H9 (cell line): ENCODE results near the gene ASB15. TPM values are rescaled to one million over a fixed set of nuclear protein-coding genes. Genes with fewer than 3 reads are reported as not detected.

ENCODE experiments used
- DNase-seq: peaks from one replicate; pipeline ENCODE4 v3.0.0-alpha.2; 2017
- H2AFZ ChIP-seq: one replicate; pipeline ENCODE4 v1.6.1; 2013; ENCODE audit warnings: mild to moderate bottlenecking, low read length, control low read depth, moderate library complexity
- H2AK5ac ChIP-seq: 2 replicates; pipeline ENCODE4 v1.6.1; 2013; ENCODE audit warnings: low read length, control low read depth, mixed read lengths; ENCODE audit not compliant: insufficient read length
- H2BK120ac ChIP-seq: one replicate; pipeline ENCODE4 v1.6.1; 2013; ENCODE audit warnings: low read depth, mild to moderate bottlenecking, low read length, control low read depth, inconsistent platforms; ENCODE audit not compliant: poor library complexity, severe bottlenecking
- H2BK12ac ChIP-seq: 2 replicates; pipeline ENCODE4 v1.6.1; 2013; ENCODE audit warnings: low read length, control low read depth, mixed read lengths, low read depth; ENCODE audit not compliant: insufficient read length
- H2BK15ac ChIP-seq: 2 replicates; pipeline ENCODE4 v1.6.1; 2013; ENCODE audit warnings: low read depth, low read length, control low read depth
- H2BK20ac ChIP-seq: one replicate; pipeline ENCODE4 v1.6.1; 2013; ENCODE audit warnings: low read depth, mild to moderate bottlenecking, low read length, control low read depth, inconsistent platforms; ENCODE audit not compliant: poor library complexity, severe bottlenecking
- H2BK5ac ChIP-seq: 2 replicates; pipeline ENCODE4 v1.6.1; 2013; ENCODE audit warnings: low read length, control low read depth, mixed read lengths; ENCODE audit not compliant: insufficient read length
- H3K14ac ChIP-seq: 2 replicates; pipeline ENCODE4 v1.6.1; 2013; ENCODE audit warnings: low read length, control low read depth; ENCODE audit not compliant: insufficient read depth
- H3K18ac ChIP-seq: 2 replicates; pipeline ENCODE4 v1.6.1; 2013; ENCODE audit warnings: low read depth, mild to moderate bottlenecking, mixed read lengths, low read length, control low read depth; ENCODE audit not compliant: insufficient read length
- H3K23ac ChIP-seq: 2 replicates; pipeline ENCODE4 v1.6.1; 2013; ENCODE audit warnings: low read length, control low read depth, mixed read lengths, low read depth; ENCODE audit not compliant: insufficient read length
- H3K23me2 ChIP-seq: 2 replicates; pipeline ENCODE4 v1.6.1; 2013; ENCODE audit warnings: low read depth, mild to moderate bottlenecking, mixed read lengths, low read length, control low read depth; ENCODE audit not compliant: insufficient read length, poor library complexity, severe bottlenecking
- H3K27ac ChIP-seq: 2 replicates; pipeline ENCODE4 v1.5.1; 2013; ENCODE audit warnings: low read length, control low read depth, mixed read lengths, low read depth; ENCODE audit not compliant: insufficient read length
- H3K27me3 ChIP-seq: 2 replicates; pipeline ENCODE4 v1.6.1; 2013; ENCODE audit warnings: low read length, control low read depth, inconsistent platforms; ENCODE audit not compliant: insufficient read depth
- H3K4ac ChIP-seq: 2 replicates; pipeline ENCODE4 v1.6.1; 2013; ENCODE audit warnings: low read depth, mild to moderate bottlenecking, control low read depth, inconsistent platforms, low read length, moderate library complexity
- H3K4me1 ChIP-seq: 2 replicates; pipeline ENCODE4 v1.6.1; 2013; ENCODE audit warnings: low read length, control low read depth, inconsistent platforms; ENCODE audit not compliant: insufficient read depth
- H3K4me2 ChIP-seq: 2 replicates; pipeline ENCODE4 v1.6.1; 2013; ENCODE audit warnings: low read length, control low read depth, mixed read lengths; ENCODE audit not compliant: insufficient read length, insufficient read depth
- H3K56ac ChIP-seq: 2 replicates; pipeline ENCODE4 v1.6.1; 2013; ENCODE audit warnings: low read depth, mild to moderate bottlenecking, mixed read lengths, low read length, control low read depth; ENCODE audit not compliant: insufficient read length
- H3K79me1 ChIP-seq: 2 replicates; pipeline ENCODE4 v1.6.1; 2013; ENCODE audit warnings: low read depth, mild to moderate bottlenecking, moderate library complexity, low read length, control low read depth, inconsistent platforms; ENCODE audit not compliant: insufficient read depth, poor library complexity, severe bottlenecking
- H3K79me2 ChIP-seq: 2 replicates; pipeline ENCODE4 v1.6.1; 2013; ENCODE audit warnings: low read length, control low read depth, inconsistent platforms; ENCODE audit not compliant: insufficient read depth
- H3K9ac ChIP-seq: 2 replicates; pipeline ENCODE4 v1.6.1; 2013; ENCODE audit warnings: low read length, control low read depth, mixed read lengths; ENCODE audit not compliant: insufficient read length; ENCODE audit errors: extremely low read depth
- H3K9me3 ChIP-seq: one replicate; pipeline ENCODE4 v1.6.1; 2013; ENCODE audit warnings: low read depth, low read length, inconsistent platforms; ENCODE audit not compliant: control insufficient read depth
- H3T11ph ChIP-seq: one replicate; pipeline ENCODE4 v1.6.1; 2013; ENCODE audit warnings: mild to moderate bottlenecking, low read length, control low read depth, inconsistent platforms
- H4K20me1 ChIP-seq: one replicate; pipeline ENCODE4 v1.6.1; 2013; ENCODE audit not compliant: control insufficient read depth, insufficient read length, insufficient read depth
- H4K5ac ChIP-seq: 2 replicates; pipeline ENCODE4 v1.6.1; 2013; ENCODE audit warnings: low read depth, mild to moderate bottlenecking, mixed read lengths, low read length, control low read depth; ENCODE audit not compliant: insufficient read length
- H4K8ac ChIP-seq: replicated peaks from 2 replicates; pipeline ENCODE4 v1.6.1; 2013; ENCODE audit warnings: low read length, control low read depth, mixed read lengths, low read depth; ENCODE audit not compliant: insufficient read length
- H4K91ac ChIP-seq: 2 replicates; pipeline ENCODE4 v1.6.1; 2013; ENCODE audit warnings: low read depth, mild to moderate bottlenecking, moderate library complexity, mixed read lengths, low read length, control low read depth; ENCODE audit not compliant: insufficient read length
- H3K27ac Mint-ChIP-seq, 3 experiments: 2 replicates in 2 of 3; 3 replicates in 1 of 3; pipeline ENCODE4 v1.8.0; 2020 to 2021; ENCODE audit warnings: mixed read lengths in 3 of 3, mild to moderate bottlenecking in 1 of 3, moderate library complexity in 1 of 3
- H3K27me3 Mint-ChIP-seq: 2 replicates; pipeline ENCODE4 v1.8.0; 2021; ENCODE audit warnings: low read depth, mild to moderate bottlenecking, moderate library complexity, mixed read lengths
- H3K36me3 Mint-ChIP-seq, 3 experiments: 2 replicates in 2 of 3; 3 replicates in 1 of 3; pipeline ENCODE4 v1.8.0; 2020 to 2021; ENCODE audit warnings: low read depth in 3 of 3, mixed read lengths in 3 of 3; ENCODE audit not compliant: insufficient read depth in 1 of 3
- H3K4me1 Mint-ChIP-seq, 2 experiments: 2 replicates each; pipeline ENCODE4 v1.8.0; 2020; ENCODE audit warnings: mixed read lengths in 2 of 2
- H3K4me3 Mint-ChIP-seq, 2 experiments: 2 replicates in 1 of 2; 3 replicates in 1 of 2; pipeline ENCODE4 v1.8.0; 2020 to 2021; ENCODE audit warnings: mild to moderate bottlenecking in 2 of 2, mixed read lengths in 2 of 2, moderate library complexity in 1 of 2
- H3K9me3 Mint-ChIP-seq, 2 experiments: 2 replicates in 1 of 2; 3 replicates in 1 of 2; pipeline ENCODE4 v1.8.0; 2020; ENCODE audit warnings: mild to moderate bottlenecking in 2 of 2, mixed read lengths in 2 of 2, moderate library complexity in 1 of 2
- CTCF ChIP-seq: fragments of 200-600 bp; sonication (generic); conservative IDR thresholded peaks from 3 replicates; pipeline ENCODE4 v1.8.0; 2021; ENCODE audit warnings: antibody characterized with exemption, mild to moderate bottlenecking
- total RNA-seq: library from RNA; stranded (reverse); gene quantifications from 2 replicates; pipeline ENCODE4 v1.2.1, GENCODE V29; 2021

Gene ASB15
- total RNA-seq, 1 experiment from 2014 or later, result not detected

DNA sequence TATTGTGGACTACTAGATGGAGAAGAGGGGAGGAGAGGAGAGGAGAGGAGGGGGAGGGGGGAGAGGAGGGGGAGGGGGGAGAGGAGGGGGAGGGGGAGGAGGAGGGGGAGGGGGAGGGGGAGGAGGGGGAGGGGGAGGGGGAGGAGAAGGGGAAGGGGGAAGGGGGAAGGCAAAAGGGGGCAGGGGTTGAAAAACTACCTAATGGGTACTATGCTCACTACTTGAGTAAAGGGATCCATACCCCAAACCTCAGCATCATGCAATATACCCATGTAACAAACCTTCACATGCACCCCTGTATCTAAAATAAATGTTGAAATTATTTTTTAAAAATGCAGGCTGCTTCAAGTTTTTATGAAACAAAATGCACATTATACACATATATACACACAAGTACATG, 39.0 kb downstream of the ASB15 start:
- TF ChIP-seq CTCF, result no peak
- DNase-seq, result no peak
- H3K27me3 Mint-ChIP-seq, result no peaks in the 10 kb centered on the region

More for the DNA sequence above, 39.0 kb downstream of the ASB15 start:
- Histone ChIP-seq H2AFZ (no peak overlapping the region), H3K56ac (no peak overlapping the region), H2BK120ac (no peak overlapping the region), H3K79me2 (no peaks in the 10 kb centered on the region), H3K9ac (no peak overlapping the region), H4K20me1 (no peaks in the 10 kb centered on the region), H3K4me2 (no peak overlapping the region), H3K27me3 (no peaks in the 10 kb centered on the region), H2BK15ac (no peak overlapping the region), H2BK20ac (no peak overlapping the region), H3K27ac (no peak overlapping the region), H3T11ph (no peak overlapping the region), H4K8ac (no peak overlapping the region), H4K5ac (no peak overlapping the region), H2BK5ac (no peak overlapping the region), H2BK12ac (no peak overlapping the region), H3K79me1 (no peaks in the 10 kb centered on the region), H3K18ac (no peak overlapping the region), H4K91ac (no peak overlapping the region), H2AK5ac (no peak overlapping the region), H3K9me3 (no peaks in the 10 kb centered on the region), H3K14ac (no peak overlapping the region), H3K23me2 (no peaks in the 10 kb centered on the region), H3K23ac (no peak overlapping the region), H3K4ac (no peak overlapping the region), H3K4me1 (peaks cover 3% of the 10 kb centered on the region; the same call in 1 of the 2 replicates)
- H3K9me3 Mint-ChIP-seq, result no peaks in the 10 kb centered on the region; a peak in 2 of 5 replicates
- peaks cover 31 to 34% of the 10 kb centered on the region in 2 experiments for H3K4me1 Mint-ChIP-seq
- H3K4me3 Mint-ChIP-seq, result no peak overlapping the region
- H3K27ac Mint-ChIP-seq, result no peak overlapping the region
- H3K36me3 Mint-ChIP-seq, result no peaks in the 10 kb centered on the region; a peak in 1 of 7 replicates
